DND-41 (cell line): ENCODE data around the gene LRP10.

ENCODE experiments used
- ATAC-seq: fragments of 200-7000 bp; cut with Tn5 transposase; 3 replicates; pipeline ENCODE4 v1.9.1; 2021; ENCODE audit warnings: low read depth; ENCODE audit not compliant: insufficient read depth
- DNase-seq: peaks from one replicate; pipeline ENCODE4 v3.0.0-alpha.2; 2020
- H2AFZ ChIP-seq: 2 replicates; pipeline ENCODE4 v1.6.0; 2012; ENCODE audit warnings: low read depth, low read length
- H3K27ac ChIP-seq: 2 replicates; pipeline ENCODE4 v1.5.1; 2012; ENCODE audit warnings: low read length, inconsistent platforms
- H3K27me3 ChIP-seq: fragments of 200-600 bp; sonication (generic); 2 replicates; pipeline ENCODE4 v1.6.0; 2012; ENCODE audit warnings: low read length, mild to moderate bottlenecking, inconsistent platforms; ENCODE audit not compliant: insufficient read depth, poor library complexity
- H3K36me3 ChIP-seq: 2 replicates; pipeline ENCODE4 v1.5.1; 2012; ENCODE audit warnings: low read length, inconsistent platforms; ENCODE audit not compliant: insufficient read depth
- H3K4me1 ChIP-seq: 2 replicates; pipeline ENCODE4 v1.5.1; 2012; ENCODE audit warnings: mild to moderate bottlenecking, low read length; ENCODE audit not compliant: insufficient read depth
- H3K4me2 ChIP-seq: 2 replicates; pipeline ENCODE4 v1.6.0; 2012; ENCODE audit warnings: mild to moderate bottlenecking, moderate library complexity, low read length, inconsistent platforms; ENCODE audit not compliant: insufficient read depth
- H3K4me3 ChIP-seq, 2 experiments: fragments of 200-600 bp in 1 of 2; shearing (Covaris generic) in 1 of 2; 2 replicates each; pipeline ENCODE4 v1.5.1; 2012 to 2016; ENCODE audit warnings: inconsistent platforms in 2 of 2, low read length in 2 of 2, mild to moderate bottlenecking in 2 of 2, low read depth in 1 of 2, moderate library complexity in 1 of 2
- H3K79me2 ChIP-seq: 2 replicates; pipeline ENCODE4 v1.6.0; 2012; ENCODE audit warnings: low read length, inconsistent platforms; ENCODE audit not compliant: insufficient read depth
- H3K9ac ChIP-seq: 2 replicates; pipeline ENCODE4 v1.6.0; 2012; ENCODE audit warnings: low read depth, mild to moderate bottlenecking, inconsistent platforms, low read length, moderate library complexity
- H3K9me3 ChIP-seq: 2 replicates; pipeline ENCODE4 v1.5.1; 2012; ENCODE audit warnings: low read length, moderate library complexity, mild to moderate bottlenecking, inconsistent platforms; ENCODE audit not compliant: insufficient read depth, severe bottlenecking
- H4K20me1 ChIP-seq: 2 replicates; pipeline ENCODE4 v1.6.0; 2012; ENCODE audit warnings: low read length; ENCODE audit not compliant: insufficient read depth
- CTCF ChIP-seq: IDR thresholded peaks from 2 replicates; pipeline ENCODE4 v1.5.1; 2012; ENCODE audit warnings: borderline replicate concordance, low read length, moderate library complexity, mild to moderate bottlenecking; ENCODE audit not compliant: poor library complexity, severe bottlenecking; ENCODE audit errors: extremely low read depth
- EZH2 ChIP-seq: IDR thresholded peaks from 3 replicates; pipeline ENCODE4 v1.6.1; 2012; ENCODE audit warnings: borderline replicate concordance, low read depth, mild to moderate bottlenecking, moderate library complexity, low read length, inconsistent platforms; ENCODE audit not compliant: severe bottlenecking

Gene LRP10

GRCh38 chr14:22898302-22899090 is 27.0 kb downstream of the LRP10 start:
- H3K4me2 ChIP-seq: no peak overlapping the region
- TF ChIP-seq EZH2 (no peak), CTCF (no peak)

GRCh38 chr14:22900081-22900799 is 28.7 kb downstream of the LRP10 start:
- TF ChIP-seq EZH2 (no peak), CTCF (peak; percentile 70)
- H3K4me3 ChIP-seq: no peak overlapping the region
- DNase-seq (peak; percentile 38), ATAC-seq (peak; percentile 70)
- H3K4me2 ChIP-seq: no peak overlapping the region
- H3K27me3 ChIP-seq: no peaks in the 10 kb centered on the region
- H3K79me2 ChIP-seq: no peaks in the 10 kb centered on the region
- H3K4me1 ChIP-seq: no peaks in the 10 kb centered on the region
- H3K9me3 ChIP-seq: no peaks in the 10 kb centered on the region
- H2AFZ ChIP-seq: no peak overlapping the region
- H4K20me1 ChIP-seq: peaks cover 9% of the 10 kb centered on the region; the same call in 1 of the 2 replicates
- H3K27ac ChIP-seq: no peak overlapping the region
- H3K9ac ChIP-seq: no peak overlapping the region
- H3K36me3 ChIP-seq: peaks cover 64% of the 10 kb centered on the region

More at GRCh38 chr14:22898302-22899090, 27.0 kb downstream of the LRP10 start:
- H3K27me3 ChIP-seq: no peaks in the 10 kb centered on the region
- H2AFZ ChIP-seq: no peak overlapping the region
- H3K36me3 ChIP-seq: peaks cover 46% of the 10 kb centered on the region
- H4K20me1 ChIP-seq: peaks cover 9% of the 10 kb centered on the region; the same call in 1 of the 2 replicates
- H3K4me1 ChIP-seq: no peaks in the 10 kb centered on the region
- no peaks in the 10 kb centered on the region for H3K9me3 ChIP-seq
- H3K79me2 ChIP-seq: no peaks in the 10 kb centered on the region
- H3K9ac ChIP-seq: no peak overlapping the region
- no peak for DNase-seq
- ATAC-seq: no peak
- H3K4me3 ChIP-seq: no peak overlapping the region
- no peak overlapping the region for H3K27ac ChIP-seq

- TF ChIP-seq CTCF (no peak), EZH2 (no peak)
- no peak overlapping the region for H2AFZ ChIP-seq
- H3K79me2 ChIP-seq: peaks cover 2% of the 10 kb centered on the region; the same call in 1 of the 2 replicates
- H3K27me3 ChIP-seq: no peaks in the 10 kb centered on the region
- no peaks in the 10 kb centered on the region for H3K9me3 ChIP-seq
- ATAC-seq (no peak), DNase-seq (no peak)
- no peak overlapping the region for H3K9ac ChIP-seq
- no peaks in the 10 kb centered on the region for H3K4me1 ChIP-seq
- H3K4me2 ChIP-seq: no peak overlapping the region
- no peak overlapping the region for H3K27ac ChIP-seq
- H3K36me3 ChIP-seq: peaks cover 79% of the 10 kb centered on the region
- H4K20me1 ChIP-seq: peaks cover 9% of the 10 kb centered on the region; the same call in 1 of the 2 replicates
- H3K4me3 ChIP-seq: no peak overlapping the region
Measured at GRCh38 chr14:22901799-22902198, 30.3 kb downstream of the LRP10 start.
